ENCODE results near the gene THSD4. TPM values are rescaled to one million over a fixed set of nuclear protein-coding genes. Genes with fewer than 3 reads are reported as not detected.

The THSD4 gene
- total RNA-seq, 6 experiments from 2014 or later = 5.2 to 21.8 (median 13.7) TPM

- intact Hi-C loops (cut with DNase I) = no loop called here
- DNase-seq = peak; percentile 31 to 79 (median 74)
Measured at GRCh38 chr15:71515375-71516186, 400.3 kb downstream of the THSD4 start.

GRCh38 chr15:71517751-71518150, 402.5 kb downstream of the THSD4 start:
- Histone ChIP-seq H3K36me3 (no peaks in the 10 kb centered on the region), H3K4me1 (peaks cover 0 to 33% (median 9%) of the 10 kb centered on the region in 4 donors), H3K27ac (no peak overlapping the region), H3K4me3 (no peak overlapping the region), H3K9me3 (no peaks in the 10 kb centered on the region), H3K27me3 (no peaks in the 10 kb centered on the region)
- intact Hi-C loops (cut with DNase I) = no loop called here
- no peak for ATAC-seq
- no peak for TF ChIP-seq CTCF (IDR thresholded peaks at IDR 0.05)
- TF ChIP-seq POLR2A (IDR thresholded peaks at IDR 0.05) = no peak
- DNase-seq = no peak

More at GRCh38 chr15:71515375-71516186, 400.3 kb downstream of the THSD4 start:
- Histone ChIP-seq H3K27ac (peak overlapping the region in 2 of 3 donors; percentile 65 to 87), H3K4me3 (no peak overlapping the region), H3K27me3 (no peaks in the 10 kb centered on the region), H3K9me3 (no peaks in the 10 kb centered on the region), H3K4me1 (peaks cover 0 to 46% (median 14%) of the 10 kb centered on the region in 4 donors), H3K36me3 (no peaks in the 10 kb centered on the region)
- 28% methylated on average over 10 of the region's 10 CpGs for WGBS (ENCODE audit: insufficient coverage, low coverage, low lambda C conversion rate, missing lambda C conversion rate)
- TF ChIP-seq CTCF (IDR thresholded peaks at IDR 0.05) (no peak), POLR2A (IDR thresholded peaks at IDR 0.05) (no peak)
- peak; percentile 74 to 81 (median 78) for ATAC-seq

DNA sequence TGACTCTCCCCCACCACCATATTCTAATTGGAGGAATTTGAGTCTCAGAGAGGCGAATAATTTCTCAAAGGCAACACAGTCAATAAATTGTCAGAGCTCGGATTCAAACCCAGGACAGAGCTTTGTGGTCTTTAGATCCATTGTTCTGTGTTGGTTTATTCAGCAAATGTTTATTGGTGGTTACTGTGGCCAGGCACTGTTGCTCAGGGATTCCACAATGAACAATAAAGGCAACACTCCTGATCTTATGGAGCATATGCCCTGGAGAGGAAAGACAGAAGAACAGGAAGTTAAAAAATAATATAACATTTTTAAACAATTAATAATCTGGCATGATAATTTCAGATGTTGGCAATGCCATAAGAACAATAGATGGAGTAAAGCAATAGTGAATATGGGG, 403.4 kb downstream of the THSD4 start:
- Histone ChIP-seq H3K27ac (no peak overlapping the region), H3K36me3 (no peaks in the 10 kb centered on the region), H3K4me3 (no peak overlapping the region), H3K27me3 (no peaks in the 10 kb centered on the region), H3K9me3 (no peaks in the 10 kb centered on the region), H3K4me1 (peaks cover 0 to 24% (median 4%) of the 10 kb centered on the region in 4 donors)
- ATAC-seq (no peak), DNase-seq (no peak)
- no peak for TF ChIP-seq CTCF (IDR thresholded peaks at IDR 0.05)
- no peak for TF ChIP-seq POLR2A (IDR thresholded peaks at IDR 0.05)
- 90% methylated on average over 2 of the region's 2 CpGs for WGBS (ENCODE audit: insufficient coverage, low coverage, low lambda C conversion rate, missing lambda C conversion rate)
- intact Hi-C loops (cut with DNase I) = no loop called here

DNA sequence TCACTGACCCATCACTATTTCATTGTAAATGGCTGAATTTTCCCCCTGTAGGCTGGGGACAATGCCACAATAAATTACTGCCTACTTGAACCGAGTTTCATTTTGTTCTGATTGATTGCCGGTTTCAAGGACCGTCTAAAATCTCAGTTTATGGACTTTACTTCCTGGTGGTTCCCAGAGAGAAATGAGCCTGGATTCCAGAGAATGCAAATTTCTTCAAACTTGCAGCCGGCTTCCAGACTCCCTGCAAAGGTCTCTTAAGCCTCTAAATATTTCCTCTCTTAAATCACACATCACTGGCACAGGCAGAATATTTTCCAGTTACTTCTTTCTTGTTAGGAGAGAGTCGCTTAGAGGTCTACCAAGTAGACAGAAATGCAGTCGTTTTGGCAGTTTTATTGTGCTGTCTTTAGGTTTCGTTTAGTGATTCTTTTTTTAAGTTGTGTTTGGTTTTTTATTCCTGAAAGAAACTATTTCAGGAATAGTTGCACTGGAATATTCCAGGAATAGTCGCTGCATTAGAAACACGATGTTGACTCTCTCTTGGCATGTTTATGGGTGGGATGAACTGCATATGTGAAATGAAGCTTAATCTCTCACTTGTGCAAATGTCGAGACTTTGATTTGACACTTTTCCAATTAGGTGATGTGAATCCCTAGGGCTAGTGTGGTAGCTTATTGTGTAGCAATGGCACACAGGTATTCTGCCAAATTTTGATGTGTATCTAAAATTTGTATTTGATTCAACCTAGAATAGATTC, 411.0 kb downstream of the THSD4 start:
- H3K27ac ChIP-seq = no peak overlapping the region
- no peaks in the 10 kb centered on the region for H3K9me3 ChIP-seq
- peaks cover 0 to 18% (median 5%) of the 10 kb centered on the region in 4 donors for H3K4me1 ChIP-seq
- H3K36me3 ChIP-seq = no peaks in the 10 kb centered on the region
- WGBS (ENCODE audit: insufficient coverage, low coverage, low lambda C conversion rate, missing lambda C conversion rate) = 36% methylated on average over 10 of the region's 10 CpGs
- no peak overlapping the region for H3K4me3 ChIP-seq
- intact Hi-C loops (cut with DNase I) = no loop called here
- no peaks in the 10 kb centered on the region for H3K27me3 ChIP-seq
- DNase-seq = no peak
- TF ChIP-seq POLR2A (IDR thresholded peaks at IDR 0.05) (no peak), CTCF (IDR thresholded peaks at IDR 0.05) (no peak)
- peak in 2 of 4 donors; percentile 25 to 40 for ATAC-seq
